Eye (tissue), 1 donor: ENCODE data around the gene CDH19.
A peak's percentile ranks its signal among the peaks of the same experiment; 100 is the strongest.
"Not testable (repeated sequence)": the region's sequence is repeated elsewhere in the genome, so short reads cannot be mapped to it uniquely, and the experiment has no call there.

Experiments
- DNase-seq: peaks from one replicate; pipeline ENCODE4 v3.0.0-alpha.2; 2015

The CDH19 gene

GRCh38 chr18:66564236-66564635 lies 39.7 kb downstream of the CDH19 start:
- no peak for DNase-seq

- no peak for DNase-seq
Observed at GRCh38 chr18:66562279-66562678, 41.6 kb downstream of the CDH19 start.

- peak; percentile 18 for DNase-seq
Observed at GRCh38 chr18:66560094-66560493, 43.8 kb downstream of the CDH19 start.

- DNase-seq = no peak
Observed at GRCh38 chr18:66558773-66559172, 45.1 kb downstream of the CDH19 start.

- no peak for DNase-seq
Observed at GRCh38 chr18:66557091-66557490, 46.8 kb downstream of the CDH19 start.

GRCh38 chr18:66555585-66555984 lies 48.3 kb downstream of the CDH19 start:
- DNase-seq = no peak

- no peak for DNase-seq
Observed at GRCh38 chr18:66553824-66554223, 50.1 kb downstream of the CDH19 start.

- DNase-seq = no peak
Observed at GRCh38 chr18:66550366-66550765, 53.5 kb downstream of the CDH19 start.

- DNase-seq = no peak
Observed at GRCh38 chr18:66548747-66549146, 55.1 kb downstream of the CDH19 start.

- DNase-seq = no peak
Observed at GRCh38 chr18:66534110-66534509, 69.8 kb downstream of the CDH19 start.

- no peak for DNase-seq
Observed at GRCh38 chr18:66533693-66534092, 70.2 kb downstream of the CDH19 start.

- DNase-seq = peak; percentile 13
Observed at GRCh38 chr18:66523219-66523991, 80.5 kb downstream of the CDH19 start.

GRCh38 chr18:66513996-66514395 lies 89.9 kb downstream of the CDH19 start:
- DNase-seq = no peak

GRCh38 chr18:66511792-66512191 lies 92.1 kb downstream of the CDH19 start:
- DNase-seq = no peak

- no peak for DNase-seq
Observed at GRCh38 chr18:66511289-66511688, 92.6 kb downstream of the CDH19 start.

- DNase-seq = no peak
Observed at GRCh38 chr18:66510357-66511045, 93.4 kb downstream of the CDH19 start.

GRCh38 chr18:66508937-66509336 lies 95.0 kb downstream of the CDH19 start:
- no peak for DNase-seq

GRCh38 chr18:66506178-66506577 lies 97.7 kb downstream of the CDH19 start:
- DNase-seq = no peak

- DNase-seq = no peak
Observed at GRCh38 chr18:66497351-66497750, 106.5 kb downstream of the CDH19 start.

- DNase-seq = peak; percentile 92
Observed at GRCh38 chr18:66495844-66496243, 108.0 kb downstream of the CDH19 start.

- no peak for DNase-seq
Observed at GRCh38 chr18:66473882-66474281, 130.0 kb downstream of the CDH19 start.

- not testable (repeated sequence) for DNase-seq
Observed at GRCh38 chr18:66466184-66466583, 137.7 kb downstream of the CDH19 start.

- DNase-seq = no peak
Observed at GRCh38 chr18:66461344-66461743, 142.5 kb downstream of the CDH19 start.

- DNase-seq = no peak
Observed at GRCh38 chr18:66457245-66457644, 146.6 kb downstream of the CDH19 start.
